Astrocyte (in vitro differentiated cells and primary cell): ENCODE results near the gene CNKSR2. TPM values are rescaled to one million over a fixed set of nuclear protein-coding genes. Genes with fewer than 3 reads are reported as not detected.

Experiments used
- DNase-seq: peaks from one replicate; pipeline ENCODE4 v3.0.0-alpha.2; 2010; ENCODE audit warnings: low read depth
- FAIRE-seq: peaks from 2 replicates; lab custom pipeline; 2011; peaks lifted over from hg19 to GRCh38; lab: Jason Lieb, UNC
- H2AFZ ChIP-seq: 2 replicates; pipeline ENCODE4 v1.6.0; 2012; ENCODE audit warnings: low read depth, low read length, inconsistent platforms
- H3K27ac ChIP-seq: 2 replicates; pipeline ENCODE4 v1.5.1; 2011; ENCODE audit warnings: low read depth, low read length, inconsistent platforms
- H3K27me3 ChIP-seq: 2 replicates; pipeline ENCODE4 v1.6.0; 2011; ENCODE audit warnings: low read length, inconsistent platforms; ENCODE audit not compliant: insufficient read depth
- H3K36me3 ChIP-seq: 2 replicates; pipeline ENCODE4 v1.5.1; 2011; ENCODE audit warnings: low read length, inconsistent platforms; ENCODE audit not compliant: insufficient read depth
- H3K4me1 ChIP-seq: 2 replicates; pipeline ENCODE4 v1.5.1; 2011; ENCODE audit warnings: low read length, inconsistent platforms; ENCODE audit not compliant: insufficient read depth
- H3K4me2 ChIP-seq: 2 replicates; pipeline ENCODE4 v1.6.0; 2012; ENCODE audit warnings: low read length, inconsistent platforms
- H3K4me3 ChIP-seq: 2 replicates; pipeline ENCODE4 v1.5.1; 2011; ENCODE audit warnings: low read depth, mild to moderate bottlenecking, low read length, inconsistent platforms; ENCODE audit not compliant: insufficient read depth
- H3K79me2 ChIP-seq: 2 replicates; pipeline ENCODE4 v1.6.0; 2012; ENCODE audit warnings: mild to moderate bottlenecking, low read length, inconsistent platforms; ENCODE audit not compliant: insufficient read depth
- H3K9ac ChIP-seq: 2 replicates; pipeline ENCODE4 v1.6.0; 2012; ENCODE audit warnings: mild to moderate bottlenecking, low read length, inconsistent platforms
- H3K9me3 ChIP-seq: 2 replicates; pipeline ENCODE4 v1.5.1; 2012; ENCODE audit warnings: low read depth, mild to moderate bottlenecking, low read length, inconsistent platforms; ENCODE audit not compliant: insufficient read depth
- H4K20me1 ChIP-seq: 2 replicates; pipeline ENCODE4 v1.6.0; 2012; ENCODE audit warnings: low read length, inconsistent platforms; ENCODE audit not compliant: insufficient read depth
- H3K27ac Mint-ChIP-seq: one replicate; pipeline ENCODE4 v1.8.0; 2021; ENCODE audit warnings: mild to moderate bottlenecking, mixed read lengths; ENCODE audit not compliant: unreplicated experiment
- H3K27me3 Mint-ChIP-seq: one replicate; pipeline ENCODE4 v1.8.0; 2021; ENCODE audit warnings: low read depth, mixed read lengths; ENCODE audit not compliant: unreplicated experiment
- H3K36me3 Mint-ChIP-seq: one replicate; pipeline ENCODE4 v1.8.0; 2021; ENCODE audit warnings: low read depth, mixed read lengths; ENCODE audit not compliant: unreplicated experiment
- H3K4me1 Mint-ChIP-seq: one replicate; pipeline ENCODE4 v1.8.0; 2021; ENCODE audit warnings: low read depth, mixed read lengths; ENCODE audit not compliant: unreplicated experiment
- H3K4me3 Mint-ChIP-seq: one replicate; pipeline ENCODE4 v1.8.0; 2021; ENCODE audit warnings: mild to moderate bottlenecking, moderate library complexity, mixed read lengths; ENCODE audit not compliant: unreplicated experiment
- H3K9me3 Mint-ChIP-seq: one replicate; pipeline ENCODE4 v1.8.0; 2021; ENCODE audit warnings: mild to moderate bottlenecking, mixed read lengths; ENCODE audit not compliant: unreplicated experiment
- CTCF ChIP-seq: IDR thresholded peaks from 2 replicates; pipeline ENCODE4 v1.5.1; 2011; ENCODE audit warnings: low read depth, mild to moderate bottlenecking, inconsistent platforms, low read length, moderate library complexity; ENCODE audit not compliant: insufficient read depth
- EZH2 ChIP-seq: IDR thresholded peaks from 2 replicates; pipeline ENCODE4 v1.6.1; 2012; ENCODE audit warnings: mild to moderate bottlenecking, low read length, inconsistent platforms; ENCODE audit not compliant: insufficient read depth
- total RNA-seq: library from RNA; stranded (reverse); gene quantifications from 2 replicates; pipeline ENCODE4 v1.2.1, GENCODE V29; 2021

CNKSR2 gene
- total RNA-seq, 1 donor from 2014 or later, result 4.1 TPM

GRCh38 chrX:21645431-21645830, 271.2 kb downstream of the CNKSR2 start:
- Histone ChIP-seq H3K36me3 (no peaks in the 10 kb centered on the region), H3K27me3 (no peaks in the 10 kb centered on the region), H3K4me2 (no peak overlapping the region), H3K79me2 (no peaks in the 10 kb centered on the region), H3K4me3 (no peak overlapping the region), H3K4me1 (no peaks in the 10 kb centered on the region), H2AFZ (no peak overlapping the region), H4K20me1 (no peaks in the 10 kb centered on the region), H3K9me3 (no peaks in the 10 kb centered on the region), H3K27ac (no peak overlapping the region), H3K9ac (no peak overlapping the region)
- Mint-ChIP-seq H3K4me1 (no peaks in the 10 kb centered on the region), H3K4me3 (no peak overlapping the region), H3K27me3 (no peaks in the 10 kb centered on the region), H3K27ac (no peak overlapping the region), H3K36me3 (no peaks in the 10 kb centered on the region), H3K9me3 (no peaks in the 10 kb centered on the region)
- DNase-seq (no peak), FAIRE-seq (peak; percentile 86)
- no peak for TF ChIP-seq CTCF
- no peak for TF ChIP-seq EZH2

GRCh38 chrX:21645886-21646285, 271.7 kb downstream of the CNKSR2 start:
- Histone ChIP-seq H3K79me2 (no peaks in the 10 kb centered on the region), H3K9ac (no peak overlapping the region), H2AFZ (no peak overlapping the region), H3K9me3 (no peaks in the 10 kb centered on the region), H3K27me3 (no peaks in the 10 kb centered on the region), H3K36me3 (no peaks in the 10 kb centered on the region), H3K4me3 (no peak overlapping the region), H4K20me1 (no peaks in the 10 kb centered on the region), H3K27ac (no peak overlapping the region), H3K4me2 (no peak overlapping the region), H3K4me1 (no peaks in the 10 kb centered on the region)
- Mint-ChIP-seq H3K27ac (no peak overlapping the region), H3K4me3 (no peak overlapping the region), H3K9me3 (no peaks in the 10 kb centered on the region), H3K4me1 (no peaks in the 10 kb centered on the region), H3K27me3 (no peaks in the 10 kb centered on the region), H3K36me3 (no peaks in the 10 kb centered on the region)
- TF ChIP-seq CTCF (no peak), EZH2 (no peak)
- FAIRE-seq, result no peak
- no peak for DNase-seq

GRCh38 chrX:21655901-21656586, 281.8 kb downstream of the CNKSR2 start:
- FAIRE-seq, result no peak

More at GRCh38 chrX:21655901-21656586, 281.8 kb downstream of the CNKSR2 start:
- Mint-ChIP-seq H3K36me3 (no peaks in the 10 kb centered on the region), H3K4me1 (no peaks in the 10 kb centered on the region), H3K27me3 (peaks cover 7% of the 10 kb centered on the region), H3K27ac (no peak overlapping the region), H3K4me3 (no peak overlapping the region), H3K9me3 (no peaks in the 10 kb centered on the region)
- H2AFZ ChIP-seq, result peak overlapping the region; percentile 47
- H3K9me3 ChIP-seq, result no peaks in the 10 kb centered on the region
- H3K27ac ChIP-seq, result no peak overlapping the region
- no peaks in the 10 kb centered on the region for H3K79me2 ChIP-seq
- H3K4me1 ChIP-seq, result no peaks in the 10 kb centered on the region
- no peak overlapping the region for H3K9ac ChIP-seq
- no peaks in the 10 kb centered on the region for H4K20me1 ChIP-seq
- no peak overlapping the region for H3K4me3 ChIP-seq
- H3K4me2 ChIP-seq, result no peak overlapping the region
- no peaks in the 10 kb centered on the region for H3K36me3 ChIP-seq
- no peak for TF ChIP-seq CTCF
- no peak for TF ChIP-seq EZH2
- H3K27me3 ChIP-seq, result no peaks in the 10 kb centered on the region
- DNase-seq, result no peak
